ENCODE results near the gene STK11.
A peak's percentile ranks its signal among the peaks of the same experiment; 100 is the strongest.

Gene STK11

DNA sequence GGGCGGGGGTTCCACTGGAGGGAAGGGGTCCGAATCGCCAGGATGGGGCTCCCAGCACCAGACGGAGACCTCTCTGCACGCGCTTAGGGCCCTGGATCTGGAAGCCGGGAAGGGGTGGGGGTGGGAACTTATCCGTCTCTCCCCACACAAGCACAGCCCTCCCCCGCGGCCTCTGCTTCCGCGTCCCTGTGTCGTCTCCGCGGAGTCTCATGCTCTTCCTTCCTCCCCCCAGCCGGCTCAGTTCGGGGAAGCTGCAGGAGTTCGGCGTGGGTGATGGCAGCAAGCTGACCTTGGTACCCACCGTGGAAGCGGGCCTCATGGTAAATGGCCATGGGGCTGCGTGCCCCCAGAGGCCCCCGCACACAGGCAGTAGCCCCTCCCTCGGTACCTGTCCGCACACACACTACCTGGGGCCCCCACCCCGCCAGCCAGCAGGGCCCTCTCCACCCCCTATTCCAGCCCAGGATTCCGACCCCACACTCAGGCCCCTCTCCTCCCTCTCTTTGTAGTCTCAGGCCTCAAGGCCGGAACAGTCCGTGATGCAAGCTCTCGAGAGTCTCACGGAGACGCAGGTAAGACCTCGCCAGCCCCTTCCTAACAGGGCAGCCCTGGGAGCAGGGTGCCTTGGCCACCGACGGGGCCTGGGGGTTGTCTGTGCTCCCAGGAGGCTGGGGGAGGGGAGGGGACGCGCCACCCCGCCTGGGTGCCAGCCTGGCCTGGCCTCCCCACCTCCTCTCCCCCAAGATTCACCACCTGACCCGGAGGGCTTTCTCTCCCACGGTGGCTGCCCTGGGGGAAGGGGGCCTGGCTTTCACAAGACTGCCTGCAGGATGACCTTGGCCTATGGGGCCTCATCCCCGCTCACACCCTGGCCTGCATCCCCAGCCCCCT lies 46.0 kb downstream of the STK11 start:
- DNase-seq = peak; percentile 67

DNA sequence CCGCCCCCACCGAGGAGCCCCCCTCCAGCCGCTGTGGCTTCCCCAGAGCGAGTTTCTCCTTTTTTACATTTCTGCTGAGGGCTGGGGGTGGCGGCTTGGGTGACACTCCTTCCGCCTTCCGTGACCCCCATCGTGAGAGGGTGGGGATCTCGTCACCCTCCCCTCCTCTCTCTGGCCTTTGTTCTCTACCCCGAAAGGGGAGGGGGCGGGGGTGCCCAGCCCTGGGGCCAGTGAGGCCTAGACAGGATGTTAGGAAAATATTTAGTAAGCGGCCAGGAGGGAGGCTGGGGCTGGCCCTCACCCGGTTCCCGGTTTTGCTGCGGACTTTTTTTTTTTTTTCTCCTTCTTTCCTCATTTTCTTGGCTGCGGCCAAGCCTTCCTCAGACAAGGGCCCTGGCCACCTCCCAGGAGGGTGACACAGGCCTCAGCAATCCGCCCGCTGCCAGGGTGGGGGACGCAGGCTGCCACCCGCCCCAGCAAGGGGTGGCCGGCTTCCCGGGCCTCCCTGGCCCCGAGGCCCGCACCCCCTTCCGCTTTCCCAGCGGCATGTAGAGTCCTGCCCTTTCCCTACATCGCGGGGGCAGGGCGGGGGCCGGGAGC lies 46.7 kb downstream of the STK11 start:
- DNase-seq = peak; percentile 86

DNA sequence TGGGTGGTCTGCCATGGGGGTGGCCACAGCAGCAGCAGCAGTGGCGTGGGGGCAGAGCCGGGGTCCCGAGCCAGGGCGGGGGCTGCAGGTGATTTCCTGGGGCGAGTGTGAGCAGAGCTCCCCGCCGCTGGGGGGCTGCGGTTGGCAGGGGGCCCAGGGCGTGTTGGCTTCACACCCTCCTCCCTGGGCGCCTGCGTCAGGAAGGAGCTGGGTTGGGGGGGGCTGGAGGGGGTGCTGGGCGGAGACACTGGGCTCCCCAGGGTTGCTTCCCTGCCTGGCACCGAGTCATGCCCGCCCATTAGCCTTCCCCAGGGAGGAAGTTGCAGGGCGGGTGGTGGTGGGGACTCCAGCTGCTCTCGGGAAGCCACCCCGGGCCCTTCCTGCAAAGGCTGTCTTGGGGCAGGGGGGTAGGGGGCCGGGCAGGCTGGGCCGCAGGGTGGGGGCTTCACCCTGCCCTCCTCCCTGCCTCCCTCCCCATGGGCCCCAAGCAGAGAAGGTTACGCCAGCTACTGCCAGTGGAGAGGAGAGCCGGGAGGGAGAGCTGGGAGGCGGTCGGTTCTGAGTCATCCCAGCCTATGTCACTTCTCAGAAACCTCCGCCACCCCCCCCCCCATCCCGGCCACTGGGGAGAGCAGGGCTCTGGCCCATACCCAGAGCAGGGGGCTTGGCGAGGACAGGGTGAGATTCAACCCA lies 47.4 kb downstream of the STK11 start:
- DNase-seq = peak; percentile 85

DNA sequence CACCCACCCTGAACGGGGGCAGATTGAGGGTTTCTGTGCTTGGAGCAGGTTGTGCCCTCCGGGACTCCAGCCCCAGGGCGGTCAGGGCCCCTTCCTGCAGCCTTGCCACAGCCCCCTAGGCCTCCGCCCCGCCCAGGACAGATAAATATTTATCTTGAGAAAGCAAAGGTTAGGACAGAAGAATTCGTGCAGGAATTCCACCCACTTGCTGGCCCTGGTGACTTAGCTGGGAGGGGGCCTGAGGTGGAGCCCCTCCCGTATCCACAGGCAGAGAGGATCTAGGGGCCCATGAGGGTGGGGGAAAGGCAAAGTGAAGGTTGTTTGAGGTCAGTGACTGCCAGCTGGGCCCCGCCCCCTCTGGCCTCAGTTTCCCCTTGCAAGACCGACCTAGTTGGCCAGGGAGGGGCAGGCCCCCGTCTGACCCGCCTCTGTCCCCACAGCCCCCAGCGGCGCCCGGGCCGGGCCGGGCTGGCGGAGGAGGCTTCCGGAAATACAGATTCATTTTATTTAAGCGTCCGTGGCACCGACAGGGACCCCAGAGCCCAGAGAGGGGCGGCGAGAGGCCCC lies 48.0 kb downstream of the STK11 start:
- no peak for DNase-seq

DNA sequence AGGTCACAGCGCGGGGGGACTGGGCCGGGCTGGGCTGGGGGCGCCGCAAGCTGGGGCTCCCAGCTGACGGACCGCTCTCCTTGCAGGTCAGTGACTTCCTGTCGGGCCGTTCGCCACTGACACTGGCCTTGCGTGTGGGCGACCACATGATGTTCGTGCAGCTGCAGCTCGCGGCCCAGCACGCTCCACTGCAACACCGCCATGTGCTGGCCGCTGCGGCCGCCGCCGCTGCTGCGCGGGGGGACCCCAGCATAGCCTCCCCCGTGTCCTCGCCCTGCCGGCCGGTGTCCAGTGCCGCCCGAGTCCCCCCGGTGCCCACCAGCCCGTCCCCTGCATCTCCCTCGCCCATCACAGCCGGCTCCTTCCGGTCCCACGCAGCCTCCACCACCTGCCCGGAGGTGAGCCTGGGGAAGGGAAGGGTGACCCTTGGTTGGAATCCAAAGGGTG lies 48.5 kb downstream of the STK11 start:
- DNase-seq = no peak

DNA sequence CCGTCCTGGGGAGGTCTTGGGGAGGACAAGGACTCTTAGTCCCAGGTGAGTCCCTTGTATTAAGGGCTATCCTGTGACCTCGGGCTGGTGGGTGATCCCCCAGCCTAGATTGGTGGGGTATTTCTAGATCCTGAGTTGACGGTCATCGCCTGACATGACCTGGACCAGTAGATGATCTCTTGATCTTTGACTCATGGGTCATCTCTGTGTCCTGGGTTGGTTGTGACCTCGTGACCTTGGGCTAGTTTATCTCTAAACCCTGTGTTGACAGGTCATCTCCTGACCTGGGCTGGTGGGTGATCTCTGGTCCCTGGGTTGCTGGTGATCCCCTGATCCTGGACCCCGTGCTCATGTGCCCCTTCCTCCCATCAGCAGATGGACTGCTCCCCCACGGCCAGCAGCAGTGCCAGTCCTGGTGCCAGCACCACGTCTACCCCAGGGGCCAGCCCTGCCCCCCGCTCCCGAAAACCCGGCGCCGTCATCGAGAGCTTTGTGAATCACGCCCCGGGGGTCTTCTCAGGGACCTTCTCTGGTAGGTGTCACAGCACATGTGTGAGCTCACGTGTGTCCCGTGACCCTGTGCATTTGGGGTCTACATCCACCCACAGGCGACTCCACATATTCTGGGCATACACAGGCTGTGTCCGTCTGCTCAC lies 49.1 kb downstream of the STK11 start:
- DNase-seq = no peak

DNA sequence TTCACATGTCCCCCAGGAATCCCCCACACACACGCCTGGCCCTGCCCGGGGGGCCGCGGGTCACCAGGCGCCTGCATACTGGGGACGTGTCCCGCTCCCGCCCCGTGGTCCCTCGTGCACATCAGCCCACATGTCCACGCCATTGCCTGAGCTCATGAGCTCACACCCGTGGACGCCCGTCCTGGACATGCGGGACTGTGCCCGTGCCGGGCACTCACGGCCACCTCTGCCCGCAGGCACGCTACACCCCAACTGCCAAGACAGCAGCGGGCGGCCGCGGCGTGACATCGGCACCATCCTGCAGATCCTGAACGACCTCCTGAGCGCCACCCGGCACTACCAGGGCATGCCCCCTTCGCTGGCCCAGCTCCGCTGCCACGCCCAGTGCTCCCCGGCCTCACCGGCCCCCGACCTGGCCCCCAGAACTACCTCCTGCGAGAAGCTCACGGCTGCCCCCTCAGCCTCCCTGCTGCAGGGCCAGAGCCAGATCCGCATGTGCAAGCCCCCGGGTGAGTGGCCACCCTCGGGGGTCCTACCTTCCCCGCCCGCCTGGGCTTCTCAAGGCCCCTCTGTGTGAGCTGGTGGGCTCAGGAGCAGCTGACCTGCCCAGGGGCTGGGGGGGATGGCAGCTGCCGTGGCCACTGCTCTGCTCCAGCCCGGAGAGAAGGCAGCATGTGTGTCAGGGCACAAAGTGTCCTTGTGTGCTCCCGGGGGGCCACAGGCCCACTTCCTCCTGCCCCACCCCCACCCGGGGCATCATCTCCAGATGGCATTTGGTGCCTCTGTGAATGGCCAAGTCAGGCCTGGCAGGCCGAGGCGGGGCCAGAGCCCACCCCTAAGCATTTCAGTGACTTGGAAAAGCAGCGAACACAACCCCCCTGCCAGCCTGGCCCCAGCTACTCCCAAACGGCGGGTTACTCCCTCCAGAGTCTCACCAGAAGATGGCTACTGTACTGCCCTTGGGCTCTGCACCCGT lies 49.9 kb downstream of the STK11 start:
- DNase-seq = no peak

DNA sequence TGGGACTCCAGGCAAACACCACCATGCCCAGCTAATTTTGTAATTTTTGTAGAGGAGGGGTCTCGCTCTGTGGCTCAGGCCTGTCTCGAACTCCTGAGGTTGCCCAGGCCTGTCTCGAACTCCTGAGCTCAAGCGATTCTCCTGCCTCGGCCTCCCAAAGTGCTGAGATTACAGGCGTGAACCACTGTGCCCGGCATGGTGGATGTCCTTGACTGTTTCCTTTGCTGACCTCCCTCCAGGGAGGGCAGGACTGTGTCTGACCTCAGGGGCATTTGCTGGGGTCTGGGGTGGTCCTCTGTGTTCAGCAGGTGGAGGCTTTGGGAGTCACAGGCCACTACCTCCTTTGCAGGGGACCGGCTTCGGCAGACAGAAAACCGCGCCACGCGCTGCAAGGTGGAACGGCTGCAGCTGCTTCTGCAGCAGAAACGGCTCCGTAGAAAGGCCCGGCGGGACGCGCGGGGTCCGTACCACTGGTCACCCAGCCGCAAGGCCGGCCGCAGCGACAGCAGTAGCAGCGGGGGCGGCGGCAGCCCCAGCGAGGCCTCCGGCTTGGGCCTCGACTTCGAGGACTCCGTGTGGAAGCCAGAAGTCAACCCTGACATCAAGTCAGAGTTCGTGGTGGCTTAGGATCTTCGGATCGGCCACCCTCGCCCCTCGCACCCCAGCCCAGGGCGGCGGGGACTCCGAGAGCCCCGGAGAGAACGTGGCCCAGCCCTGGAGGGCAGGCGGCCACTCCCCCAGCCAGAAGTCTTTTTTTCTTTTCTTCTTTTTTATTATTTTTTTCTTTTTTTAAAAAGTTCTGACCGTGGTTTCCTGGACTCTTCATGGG lies 51.3 kb downstream of the STK11 start:
- no peak for DNase-seq

DNA sequence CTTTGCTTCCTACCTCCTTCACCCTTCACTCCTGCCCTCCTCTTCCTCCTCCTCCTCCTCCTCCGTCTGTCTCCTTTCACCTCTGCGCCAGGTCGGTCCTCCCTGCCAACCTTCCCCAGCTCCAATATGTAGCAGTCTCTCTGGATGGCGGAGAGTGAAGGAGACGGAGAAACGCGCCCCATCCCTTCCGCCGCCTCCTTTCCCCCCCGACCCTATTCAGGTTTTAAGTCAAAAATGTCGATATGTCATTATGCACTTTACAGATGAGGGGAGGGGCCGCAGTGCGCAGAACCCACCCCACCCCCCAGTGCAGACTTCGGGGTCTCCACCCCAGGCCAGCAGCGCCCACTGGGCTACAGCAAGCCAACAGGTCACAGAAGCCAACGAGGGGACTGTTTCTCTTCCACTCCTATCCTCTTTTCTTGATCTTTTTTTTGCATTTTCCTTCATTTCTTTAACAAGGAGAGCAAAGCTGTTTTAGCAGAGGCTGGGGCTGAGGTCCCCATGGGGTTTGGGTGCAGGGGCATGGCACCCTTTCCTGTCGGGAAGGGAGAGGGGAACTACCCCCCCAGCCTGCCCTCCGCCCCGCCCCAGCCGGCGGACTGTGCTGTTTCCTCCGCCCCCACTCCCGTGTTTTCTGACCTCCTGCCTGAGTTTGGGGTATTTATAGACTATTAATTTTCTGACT lies 52.0 kb downstream of the STK11 start:
- no peak for DNase-seq

DNA sequence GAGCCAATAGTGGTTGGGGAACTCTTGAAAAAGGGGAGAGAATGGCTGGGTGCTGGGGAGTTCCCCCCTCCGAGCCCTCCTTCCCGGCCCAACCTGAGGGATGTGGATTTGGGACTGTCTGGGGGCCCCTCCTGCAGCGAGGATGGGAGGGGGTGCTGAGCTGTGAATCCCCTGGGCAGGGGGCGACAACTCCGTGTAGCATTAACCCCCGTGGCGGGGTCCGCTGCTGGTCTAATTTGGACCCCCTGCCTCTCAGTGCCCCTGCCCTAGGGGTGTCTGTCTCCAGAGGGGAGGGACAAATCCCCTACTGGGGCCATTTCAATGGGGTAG lies 52.5 kb downstream of the STK11 start:
- no peak for DNase-seq

DNA sequence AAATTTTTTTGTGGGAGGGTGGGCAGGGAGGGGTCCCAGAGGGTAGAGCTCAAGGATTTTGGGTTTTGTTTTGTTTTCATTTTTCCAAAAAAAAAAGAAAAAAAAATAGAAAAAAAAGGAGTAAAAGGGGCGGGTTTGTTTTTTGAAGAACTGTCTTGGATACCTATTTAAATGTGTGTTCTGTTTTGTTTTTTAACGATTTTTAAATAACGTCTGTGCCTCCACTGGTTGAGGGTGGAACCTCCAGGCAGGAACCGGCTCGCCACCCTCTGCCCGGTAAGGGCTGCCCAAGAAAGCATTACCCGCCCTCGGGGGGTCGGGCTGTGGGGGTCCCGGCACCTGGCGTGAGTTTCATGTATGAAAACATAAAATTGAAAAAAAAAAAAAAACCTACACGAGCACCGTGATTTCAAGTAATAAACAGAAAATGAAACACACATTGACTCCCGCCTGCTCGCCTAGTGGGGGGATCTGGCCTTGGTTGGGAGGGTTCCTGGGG lies 53.2 kb downstream of the STK11 start:
- no peak for DNase-seq

DNA sequence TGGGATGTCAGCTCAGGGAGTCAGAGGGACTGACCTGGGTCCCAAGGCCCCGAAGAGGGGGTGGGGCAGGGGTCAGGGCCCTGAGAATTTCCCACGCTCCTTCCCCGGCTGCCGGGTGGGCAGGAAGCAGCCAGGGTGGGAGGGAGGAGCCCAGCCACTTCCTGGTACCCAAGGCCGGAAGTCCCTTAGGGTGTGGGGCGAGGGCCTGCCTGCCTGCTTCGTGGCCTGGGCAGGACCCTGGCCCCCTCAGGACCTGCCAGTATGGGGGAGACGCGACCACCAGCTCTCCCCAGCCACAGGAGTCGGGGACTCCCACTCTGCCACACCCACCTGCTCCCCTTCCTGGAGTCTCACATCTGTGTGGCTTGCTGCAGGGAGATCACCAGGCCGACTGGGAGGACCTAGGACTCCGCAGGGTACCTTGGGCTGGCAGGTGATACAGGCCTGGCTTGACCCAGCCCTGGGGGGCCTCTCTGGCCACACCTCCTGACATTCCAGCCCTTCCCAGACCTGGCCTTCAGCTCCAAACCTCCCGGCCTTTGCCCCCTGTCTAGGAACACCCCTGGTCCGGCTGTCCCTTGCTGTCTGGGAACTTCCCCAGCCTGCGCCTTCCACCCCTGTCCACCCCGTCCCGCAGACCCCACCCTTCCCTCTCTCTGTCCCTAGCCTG lies 53.8 kb downstream of the STK11 start:
- DNase-seq = peak; percentile 86

DNA sequence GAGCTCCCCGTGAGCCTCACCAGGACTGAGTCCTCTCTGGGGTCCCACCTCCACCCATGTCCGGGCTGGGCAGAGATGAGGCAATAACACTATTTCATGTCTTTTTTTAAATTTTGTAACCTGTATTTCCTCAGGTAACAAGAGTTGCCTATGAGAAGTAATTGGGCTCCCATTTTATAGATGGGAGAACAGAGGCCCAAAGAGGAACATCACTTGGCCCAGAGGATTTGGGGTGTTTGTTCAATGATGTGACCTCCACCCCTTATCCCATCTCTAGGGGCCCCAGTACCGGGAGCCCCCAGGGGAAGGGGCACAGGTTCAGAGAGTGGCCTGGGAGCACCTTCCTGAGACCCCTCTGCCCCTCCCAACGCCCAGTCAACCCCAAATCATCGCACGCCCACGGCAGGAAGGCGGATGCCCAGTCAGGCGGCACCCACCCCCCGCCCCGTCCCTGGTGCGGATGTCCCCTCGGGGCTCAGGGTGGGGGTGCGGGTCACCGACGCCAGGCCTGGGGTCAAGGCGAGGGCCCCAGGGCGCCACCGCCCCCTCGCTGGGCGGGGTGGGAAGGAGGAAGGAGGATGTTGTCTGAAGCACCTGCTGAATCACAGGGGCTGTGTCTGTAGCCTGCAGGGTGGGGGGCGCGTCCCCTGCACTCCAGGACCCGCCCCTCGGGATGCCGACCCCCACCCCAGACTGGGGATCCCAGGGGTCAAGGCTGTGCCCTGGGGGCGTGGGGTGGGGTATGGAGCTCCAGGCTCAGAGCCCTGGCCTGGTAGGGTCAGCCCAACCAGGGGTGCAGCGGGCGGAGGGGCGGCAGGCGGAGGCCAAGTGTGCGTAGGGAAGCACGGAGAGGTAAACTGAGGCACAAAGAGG lies 54.5 kb downstream of the STK11 start:
- peak; percentile 75 for DNase-seq

DNA sequence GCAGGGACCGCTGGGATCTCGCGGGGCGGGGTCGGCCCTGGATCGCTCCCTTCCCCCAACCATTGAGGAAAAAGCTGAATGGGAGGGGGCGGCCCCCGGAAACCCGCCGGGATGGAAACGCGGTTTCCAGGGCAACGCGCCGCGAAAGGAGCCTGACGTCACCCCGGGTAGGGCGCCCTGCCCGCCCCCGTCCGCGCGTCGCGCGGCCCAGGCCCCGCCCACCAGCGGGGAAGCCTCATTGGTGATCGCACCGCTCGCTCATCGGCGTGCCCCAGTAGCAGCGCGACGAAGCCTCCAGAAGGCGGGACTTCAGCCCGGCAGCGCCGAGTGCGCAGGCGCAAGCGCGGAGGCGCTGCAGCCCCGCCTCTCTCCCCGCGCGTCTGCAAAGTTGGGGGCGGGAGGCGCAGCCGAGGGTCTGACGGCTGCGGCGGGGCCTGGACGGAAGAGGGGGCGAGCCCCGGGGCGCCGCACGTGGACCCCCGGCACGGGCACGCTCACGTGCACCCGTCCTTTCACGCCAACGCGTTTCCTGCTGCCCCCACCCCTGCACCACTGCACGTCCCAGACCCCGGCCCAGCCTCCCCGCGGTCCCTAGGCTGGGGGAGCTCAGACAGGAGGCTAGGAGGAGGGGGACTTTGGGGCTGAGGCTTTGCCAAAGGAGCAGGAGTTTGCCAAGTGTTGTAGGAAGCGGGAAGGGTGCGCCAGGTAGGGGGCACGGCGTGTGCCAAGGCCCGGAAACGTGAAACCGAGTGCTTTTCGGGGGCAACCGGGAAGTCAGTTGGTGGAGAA lies 55.4 kb downstream of the STK11 start:
- DNase-seq = peak; percentile 98

DNA sequence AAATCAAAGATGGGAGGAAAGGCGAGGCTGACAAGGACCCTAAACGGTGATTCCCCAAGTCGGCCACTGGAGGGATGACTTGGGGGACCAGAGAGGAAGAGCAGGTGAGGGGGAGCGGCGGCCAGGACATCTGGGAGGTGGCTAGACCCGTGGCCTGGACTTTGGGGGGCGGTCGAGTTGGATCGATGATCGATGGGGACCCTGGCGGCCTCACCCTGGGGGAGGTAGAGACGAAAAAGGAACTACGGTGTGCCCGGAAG lies 55.9 kb downstream of the STK11 start:
- peak; percentile 69 for DNase-seq

DNA sequence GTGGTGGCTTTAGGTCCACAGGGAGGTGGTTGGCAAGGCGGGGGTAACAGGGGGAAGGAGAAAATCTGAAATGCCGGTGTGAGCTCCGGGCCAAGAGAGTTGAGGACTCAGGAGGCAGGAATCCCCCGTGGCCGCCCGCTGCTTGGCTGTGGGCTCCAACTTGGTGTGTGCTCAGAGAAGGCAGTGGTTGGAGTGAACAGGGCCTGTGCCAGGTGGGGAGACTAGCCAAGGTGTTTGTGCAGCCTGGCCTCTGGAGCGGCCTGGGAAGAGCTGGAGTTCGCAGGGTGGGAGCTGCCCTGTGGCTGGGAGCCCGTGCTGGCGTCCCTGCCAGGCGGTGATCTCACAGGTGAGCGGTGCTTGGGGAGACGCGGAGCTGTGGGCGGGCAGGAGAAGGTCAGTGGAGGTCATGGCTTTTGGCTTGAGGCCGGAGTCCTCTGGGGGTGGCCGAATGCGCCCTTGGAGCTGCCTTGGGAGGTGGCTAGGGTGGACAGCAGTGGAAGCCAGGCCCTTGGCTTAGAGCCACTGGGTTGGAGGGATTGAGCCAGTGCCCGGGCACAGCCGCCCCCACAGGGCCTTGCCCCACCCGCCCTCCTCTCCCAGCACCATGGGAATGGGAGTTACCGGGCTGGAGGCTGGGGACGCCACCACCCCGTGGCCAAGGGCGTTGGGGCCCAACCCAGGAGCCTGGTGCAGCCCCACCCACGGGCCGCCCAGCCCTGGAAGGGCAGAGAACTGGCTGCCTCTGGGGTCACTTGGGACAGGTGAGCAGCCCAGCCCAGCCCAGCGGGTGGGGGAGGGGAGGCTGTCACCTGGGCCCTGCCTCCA lies 56.4 kb downstream of the STK11 start:
- peak; percentile 71 for DNase-seq

DNA sequence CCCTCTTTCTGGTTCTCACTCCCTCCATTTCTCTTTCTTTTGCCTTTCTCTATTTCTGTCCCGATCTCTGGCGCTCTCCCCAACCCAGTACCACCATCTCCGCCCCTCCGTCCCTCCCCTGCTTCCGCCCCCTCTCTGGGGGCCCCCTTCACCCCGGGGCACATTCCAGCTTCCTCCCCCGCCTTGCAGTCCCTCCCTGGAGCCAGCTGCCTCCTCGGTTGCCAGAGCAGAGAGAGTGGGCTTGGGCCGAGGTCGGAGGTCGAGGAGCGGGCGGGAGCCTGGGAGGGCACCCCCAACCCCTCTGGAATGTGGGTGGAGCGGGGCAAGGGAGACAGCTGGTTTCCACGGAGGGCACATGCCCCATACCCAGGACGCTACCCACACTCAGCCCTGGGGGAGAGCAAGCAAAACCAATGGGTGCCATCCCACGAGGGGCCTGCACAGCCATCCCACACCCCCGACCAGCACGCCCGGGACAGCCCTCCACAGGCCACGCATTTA lies 57.1 kb downstream of the STK11 start:
- DNase-seq = no peak
